Measurements from ENCODE around the gene KNDC1.

The KNDC1 gene

GRCh38 chr10:133272964-133273420, 113.0 kb downstream of the KNDC1 start:
- Histone ChIP-seq H3K27ac (ENCODE audit: low read depth, low read length) (no peak overlapping the region), H3K4me3 (ENCODE audit: low read length) (no peak overlapping the region), H3K27me3 (ENCODE audit: insufficient read depth, low read length) (peaks cover 12% of the 10 kb centered on the region), H3K36me3 (ENCODE audit: insufficient read depth, low read length) (no peaks in the 10 kb centered on the region), H3K9me3 (ENCODE audit: insufficient read depth, low read depth, low read length) (no peaks in the 10 kb centered on the region), H3K4me1 (ENCODE audit: insufficient read depth, low read length) (0 out of 2 replicates have a peak, but pooled peaks cover 3% of the 10 kb centered on the region), H3K9ac (ENCODE audit: low read depth, low read length) (no peak overlapping the region)
- 93% methylated on average over 25 of the region's 25 CpGs for WGBS

- H3K9me3 ChIP-seq (ENCODE audit: insufficient read depth, low read depth, low read length) = no peaks in the 10 kb centered on the region
- WGBS = 92% methylated on average over 27 of the region's 28 CpGs
Observed at GRCh38 chr10:133273534-133274143, 113.6 kb downstream of the KNDC1 start.

GRCh38 chr10:133274751-133275683, 115.0 kb downstream of the KNDC1 start:
- Histone ChIP-seq H3K27me3 (ENCODE audit: insufficient read depth, low read length) (peaks cover 12% of the 10 kb centered on the region), H3K36me3 (ENCODE audit: insufficient read depth, low read length) (peaks cover 9% of the 10 kb centered on the region; the same call in 1 of the 2 replicates), H3K4me3 (ENCODE audit: low read length) (no peak overlapping the region), H3K9me3 (ENCODE audit: insufficient read depth, low read depth, low read length) (no peaks in the 10 kb centered on the region), H3K27ac (ENCODE audit: low read depth, low read length) (no peak overlapping the region), H3K9ac (ENCODE audit: low read depth, low read length) (no peak overlapping the region), H3K4me1 (ENCODE audit: insufficient read depth, low read length) (0 out of 2 replicates have a peak, but pooled peaks cover 3% of the 10 kb centered on the region)
- WGBS = 69% methylated on average over 25 of the region's 26 CpGs

More at GRCh38 chr10:133273534-133274143, 113.6 kb downstream of the KNDC1 start:
- no peak overlapping the region for H3K4me3 ChIP-seq (ENCODE audit: low read length)
- H3K27ac ChIP-seq (ENCODE audit: low read depth, low read length) = no peak overlapping the region
- H3K27me3 ChIP-seq (ENCODE audit: insufficient read depth, low read length) = peaks cover 12% of the 10 kb centered on the region
- no peaks in the 10 kb centered on the region for H3K36me3 ChIP-seq (ENCODE audit: insufficient read depth, low read length)
- no peak overlapping the region for H3K9ac ChIP-seq (ENCODE audit: low read depth, low read length)
- 0 out of 2 replicates have a peak, but pooled peaks cover 3% of the 10 kb centered on the region for H3K4me1 ChIP-seq (ENCODE audit: insufficient read depth, low read length)

GRCh38 chr10:133275684-133276092, 115.7 kb downstream of the KNDC1 start:
- peaks cover 15% of the 10 kb centered on the region; the same call in 1 of the 2 replicates for H3K36me3 ChIP-seq (ENCODE audit: insufficient read depth, low read length)
- no peak overlapping the region for H3K27ac ChIP-seq (ENCODE audit: low read depth, low read length)
- no peaks in the 10 kb centered on the region for H3K9me3 ChIP-seq (ENCODE audit: insufficient read depth, low read depth, low read length)
- 46% methylated on average over 12 of the region's 12 CpGs for WGBS
- H3K9ac ChIP-seq (ENCODE audit: low read depth, low read length) = no peak overlapping the region
- no peak overlapping the region; the same call in 1 of the 2 replicates for H3K4me3 ChIP-seq (ENCODE audit: low read length)
- H3K4me1 ChIP-seq (ENCODE audit: insufficient read depth, low read length) = 0 out of 2 replicates have a peak, but pooled peaks cover 3% of the 10 kb centered on the region
- H3K27me3 ChIP-seq (ENCODE audit: insufficient read depth, low read length) = peaks cover 12% of the 10 kb centered on the region

Data from HUES64 (cell line).